Rectal smooth muscle tissue (tissue), 1 donor: ENCODE results near the gene NT5C.
A peak's percentile ranks its signal among the peaks of the same experiment; 100 is the strongest.

Source experiments
- H3K27ac ChIP-seq: one replicate; pipeline ENCODE4 v1.7.0; 2013; ENCODE audit warnings: low read depth, low read length, inconsistent platforms
- H3K27me3 ChIP-seq: one replicate; pipeline ENCODE4 v1.7.0; 2013; ENCODE audit warnings: low read length; ENCODE audit not compliant: control insufficient read depth, insufficient read depth
- H3K36me3 ChIP-seq: one replicate; pipeline ENCODE4 v1.7.0; 2013; ENCODE audit warnings: low read length; ENCODE audit not compliant: control insufficient read depth, insufficient read depth
- H3K4me1 ChIP-seq: one replicate; pipeline ENCODE4 v1.7.0; 2013; ENCODE audit warnings: low read length; ENCODE audit not compliant: control insufficient read depth, insufficient read depth
- H3K4me3 ChIP-seq: one replicate; pipeline ENCODE4 v1.7.0; 2013; ENCODE audit warnings: low read length
- H3K9ac ChIP-seq: one replicate; pipeline ENCODE4 v1.7.0; 2013; ENCODE audit warnings: low read length

Gene NT5C

GRCh38 chr17:75093548-75094158 is 37.9 kb downstream of the NT5C start:
- Histone ChIP-seq H3K4me1 (peaks cover 3% of the 10 kb centered on the region), H3K36me3 (peaks cover 2% of the 10 kb centered on the region), H3K27me3 (no peaks in the 10 kb centered on the region), H3K9ac (no peak overlapping the region), H3K27ac (no peak overlapping the region), H3K4me3 (no peak overlapping the region)

- peak overlapping the region; percentile 17 for H3K4me3 ChIP-seq
- no peaks in the 10 kb centered on the region for H3K27me3 ChIP-seq
- H3K4me1 ChIP-seq, result peaks cover 3% of the 10 kb centered on the region
- H3K9ac ChIP-seq, result no peak overlapping the region
- no peak overlapping the region for H3K27ac ChIP-seq
- no peaks in the 10 kb centered on the region for H3K36me3 ChIP-seq
Observed at GRCh38 chr17:75091855-75092327, 39.7 kb downstream of the NT5C start.

GRCh38 chr17:75090871-75091854 is 40.4 kb downstream of the NT5C start:
- peaks cover 3% of the 10 kb centered on the region for H3K4me1 ChIP-seq

GRCh38 chr17:75088465-75089417 is 42.8 kb downstream of the NT5C start:
- H3K27ac ChIP-seq, result peak overlapping the region; percentile 56
- H3K9ac ChIP-seq, result peak overlapping the region; percentile 82
- peaks cover 3% of the 10 kb centered on the region for H3K4me1 ChIP-seq
- no peaks in the 10 kb centered on the region for H3K36me3 ChIP-seq
- H3K27me3 ChIP-seq, result no peaks in the 10 kb centered on the region
- peak overlapping the region; percentile 79 for H3K4me3 ChIP-seq

More at GRCh38 chr17:75090871-75091854, 40.4 kb downstream of the NT5C start:
- Histone ChIP-seq H3K27ac (peak overlapping the region; percentile 35), H3K27me3 (no peaks in the 10 kb centered on the region), H3K9ac (no peak overlapping the region), H3K36me3 (no peaks in the 10 kb centered on the region), H3K4me3 (peak overlapping the region; percentile 28)

GRCh38 chr17:75087558-75088453 is 43.7 kb downstream of the NT5C start, which contains the start of gene SLC16A5:
Gene SLC16A5, plus strand, starts transcription at chr17:75087954. Its CDS starts 5,683 bp downstream, at chr17:75093637.
- Histone ChIP-seq H3K36me3 (no peaks in the 10 kb centered on the region), H3K4me3 (peak within 1 kb of the TSS; percentile 79), H3K27ac (peak within 1 kb of the TSS; percentile 56), H3K9ac (peak within 1 kb of the TSS; percentile 82), H3K27me3 (no peaks in the 10 kb centered on the region), H3K4me1 (peaks cover 3% of the 10 kb centered on the region)

- H3K27me3 ChIP-seq, result no peaks in the 10 kb centered on the region
- H3K4me3 ChIP-seq, result peak overlapping the region; percentile 79
- H3K27ac ChIP-seq, result peak overlapping the region; percentile 16
- no peaks in the 10 kb centered on the region for H3K36me3 ChIP-seq
- peaks cover 3% of the 10 kb centered on the region for H3K4me1 ChIP-seq
- peak overlapping the region; percentile 82 for H3K9ac ChIP-seq
Observed at GRCh38 chr17:75087182-75087557, 44.4 kb downstream of the NT5C start.

GRCh38 chr17:75086496-75087181 is 44.9 kb downstream of the NT5C start:
- no peak overlapping the region for H3K4me3 ChIP-seq
- H3K27me3 ChIP-seq, result no peaks in the 10 kb centered on the region
- no peak overlapping the region for H3K27ac ChIP-seq
- H3K9ac ChIP-seq, result no peak overlapping the region
- H3K4me1 ChIP-seq, result peaks cover 3% of the 10 kb centered on the region
- H3K36me3 ChIP-seq, result no peaks in the 10 kb centered on the region

GRCh38 chr17:75084039-75084660 is 47.4 kb downstream of the NT5C start:
- Histone ChIP-seq H3K4me3 (no peak overlapping the region), H3K4me1 (no peaks in the 10 kb centered on the region), H3K27ac (no peak overlapping the region)

GRCh38 chr17:75082683-75083082 is 48.9 kb downstream of the NT5C start:
- Histone ChIP-seq H3K36me3 (no peaks in the 10 kb centered on the region), H3K4me3 (no peak overlapping the region), H3K27me3 (no peaks in the 10 kb centered on the region), H3K27ac (no peak overlapping the region), H3K9ac (no peak overlapping the region), H3K4me1 (no peaks in the 10 kb centered on the region)

More at GRCh38 chr17:75084039-75084660, 47.4 kb downstream of the NT5C start:
- Histone ChIP-seq H3K27me3 (no peaks in the 10 kb centered on the region), H3K9ac (no peak overlapping the region), H3K36me3 (no peaks in the 10 kb centered on the region)

GRCh38 chr17:75081611-75082540 is 49.7 kb downstream of the NT5C start:
- no peak overlapping the region for H3K4me3 ChIP-seq
- no peaks in the 10 kb centered on the region for H3K4me1 ChIP-seq
- no peaks in the 10 kb centered on the region for H3K27me3 ChIP-seq
- no peak overlapping the region for H3K27ac ChIP-seq
- no peaks in the 10 kb centered on the region for H3K36me3 ChIP-seq
- H3K9ac ChIP-seq, result no peak overlapping the region
